Cardiac fibroblast (primary cell): ENCODE data around the gene GRB7.
"Not testable (repeated sequence)": the region's sequence is repeated elsewhere in the genome, so short reads cannot be mapped to it uniquely, and the experiment has no call there.

Experiments used
- DNase-seq, 2 donors: peaks; one replicate each; pipeline versions ENCODE4 v3.0.0 to v3.0.0-alpha.2; 2010; ENCODE audit warnings: low read depth in 2 of 2
- H3K4me3 ChIP-seq, 2 donors: replicated peaks in 1 of 2; 1 replicate in 1 of 2; 2 replicates in 1 of 2; pipeline ENCODE4 v1.5.1; 2011; ENCODE audit warnings: low read depth in 2 of 2, low read length in 2 of 2, mild to moderate bottlenecking in 2 of 2, moderate library complexity in 1 of 2
- CTCF ChIP-seq: IDR thresholded peaks from one replicate; pipeline ENCODE4 v1.5.1; 2011; ENCODE audit warnings: low read depth, mild to moderate bottlenecking, low read length, inconsistent platforms

Gene GRB7

GRCh38 chr17:39719563-39720355, 18.0 kb upstream of the GRB7 start:
- DNase-seq, result no peak
- TF ChIP-seq CTCF, result no peak
- H3K4me3 ChIP-seq, result no peak overlapping the region

- H3K4me3 ChIP-seq, result no peak overlapping the region
- no peak for TF ChIP-seq CTCF
- DNase-seq, result no peak
Observed at GRCh38 chr17:39722104-39722503, 15.6 kb upstream of the GRB7 start.

- TF ChIP-seq CTCF, result no peak
- no peak for DNase-seq
- no peak overlapping the region for H3K4me3 ChIP-seq
Observed at GRCh38 chr17:39722965-39723848, 14.5 kb upstream of the GRB7 start.

- no peak for TF ChIP-seq CTCF
- DNase-seq, result no peak
- no peak overlapping the region for H3K4me3 ChIP-seq
Observed at GRCh38 chr17:39724731-39725130, 13.0 kb upstream of the GRB7 start.

GRCh38 chr17:39725923-39726322, 11.8 kb upstream of the GRB7 start:
- not testable (repeated sequence) for H3K4me3 ChIP-seq, DNase-seq

GRCh38 chr17:39726617-39727016, 11.1 kb upstream of the GRB7 start:
- no peak for TF ChIP-seq CTCF
- no peak overlapping the region for H3K4me3 ChIP-seq
- DNase-seq, result no peak

GRCh38 chr17:39727556-39727955, 10.2 kb upstream of the GRB7 start:
- TF ChIP-seq CTCF, result no peak
- no peak overlapping the region for H3K4me3 ChIP-seq
- DNase-seq, result no peak
